Activated T-helper 2 cell treated with anti-CD3 and anti-CD28 coated beads, Interferon-gamma antibody, Interleukin-2, Interleukin-4, amounts not matched to agents 10 μg/mL and 5 μg/mL and 100 μg/mL, durations not matched to agents 14 hours and 24 hours and 36 hours (primary cell): ENCODE measurements around the gene SVIL. TPM values are rescaled to one million over a fixed set of nuclear protein-coding genes. Genes with fewer than 3 reads are reported as not detected.
"Not testable (repeated sequence)": the region's sequence is repeated elsewhere in the genome, so short reads cannot be mapped to it uniquely, and the experiment has no call there.

Experiments
- DNase-seq: peaks from one replicate; pipeline ENCODE4 v3.0.0; 2021; ENCODE audit warnings: low spot score
- H3K27ac Mint-ChIP-seq: one replicate; pipeline ENCODE4 v1.8.0; 2021; ENCODE audit warnings: mixed read lengths
- H3K27me3 Mint-ChIP-seq: one replicate; pipeline ENCODE4 v1.8.0; 2021; ENCODE audit warnings: low read depth, mixed read lengths
- H3K36me3 Mint-ChIP-seq: one replicate; pipeline ENCODE4 v1.8.0; 2021; ENCODE audit warnings: low read depth, mixed read lengths
- H3K4me1 Mint-ChIP-seq: one replicate; pipeline ENCODE4 v1.8.0; 2021; ENCODE audit warnings: low read depth, mixed read lengths
- H3K4me3 Mint-ChIP-seq: one replicate; pipeline ENCODE4 v1.8.0; 2021; ENCODE audit warnings: low read depth, mild to moderate bottlenecking, moderate library complexity, mixed read lengths
- H3K9me3 Mint-ChIP-seq: one replicate; pipeline ENCODE4 v1.8.0; 2021; ENCODE audit warnings: mixed read lengths
- intact Hi-C: fragments of 100-400 bp; cut with micrococcal nuclease; formaldehyde crosslinking; loops from one replicate; pipeline ENCODE4 v1.15.1; 2023
- total RNA-seq: library from RNA; stranded (reverse); gene quantifications from 2 replicates; pipeline ENCODE4 v1.2.3, GENCODE V29; 2022

SVIL gene
- total RNA-seq, 1 donor from 2014 or later = 9.8 TPM

GRCh38 chr10:29502351-29502750 is 132.4 kb downstream of the SVIL start:
- Mint-ChIP-seq H3K36me3 (no peaks in the 10 kb centered on the region), H3K27me3 (no peaks in the 10 kb centered on the region), H3K27ac (no peak overlapping the region), H3K9me3 (no peaks in the 10 kb centered on the region), H3K4me1 (no peaks in the 10 kb centered on the region), H3K4me3 (no peak overlapping the region)
- intact Hi-C loops = no loop called here
- DNase-seq = no peak

GRCh38 chr10:29501692-29502091 is 133.1 kb downstream of the SVIL start:
- intact Hi-C loops = no loop called here

GRCh38 chr10:29499993-29500537 is 134.7 kb downstream of the SVIL start:
- Mint-ChIP-seq H3K27me3 (no peaks in the 10 kb centered on the region), H3K27ac (no peak overlapping the region), H3K4me3 (no peak overlapping the region), H3K36me3 (no peaks in the 10 kb centered on the region), H3K9me3 (no peaks in the 10 kb centered on the region), H3K4me1 (peaks cover 10% of the 10 kb centered on the region)
- DNase-seq = no peak
- intact Hi-C loops = no loop called here

More at GRCh38 chr10:29501692-29502091, 133.1 kb downstream of the SVIL start:
- Mint-ChIP-seq H3K27ac (no peak overlapping the region), H3K4me1 (peaks cover 4% of the 10 kb centered on the region), H3K27me3 (no peaks in the 10 kb centered on the region), H3K4me3 (no peak overlapping the region), H3K36me3 (no peaks in the 10 kb centered on the region), H3K9me3 (no peaks in the 10 kb centered on the region)
- no peak for DNase-seq

GRCh38 chr10:29496341-29497162 is 138.2 kb downstream of the SVIL start:
- peak; percentile 34 for DNase-seq
- intact Hi-C loops = loop anchor here (1.0 to 2.0 kb wide), 4 partner anchors 13 to 119 kb away; no protein-coding TSS in a partner anchor
- Mint-ChIP-seq H3K36me3 (peaks cover 9% of the 10 kb centered on the region), H3K9me3 (no peaks in the 10 kb centered on the region), H3K27me3 (no peaks in the 10 kb centered on the region), H3K4me3 (no peak overlapping the region), H3K27ac (peak overlapping the region; percentile 9), H3K4me1 (peaks cover 13% of the 10 kb centered on the region)

- Mint-ChIP-seq H3K4me3 (no peak overlapping the region), H3K4me1 (peaks cover 16% of the 10 kb centered on the region), H3K27ac (no peak overlapping the region)
Measured at GRCh38 chr10:29495366-29495765, 139.4 kb downstream of the SVIL start.

GRCh38 chr10:29493697-29494096 is 141.1 kb downstream of the SVIL start:
- H3K27ac Mint-ChIP-seq = no peak overlapping the region
- no peaks in the 10 kb centered on the region for H3K9me3 Mint-ChIP-seq
- intact Hi-C loops = no loop called here
- H3K36me3 Mint-ChIP-seq = peaks cover 26% of the 10 kb centered on the region
- no peaks in the 10 kb centered on the region for H3K27me3 Mint-ChIP-seq
- peaks cover 21% of the 10 kb centered on the region for H3K4me1 Mint-ChIP-seq
- no peak overlapping the region for H3K4me3 Mint-ChIP-seq
- no peak for DNase-seq

More at GRCh38 chr10:29495366-29495765, 139.4 kb downstream of the SVIL start:
- no peaks in the 10 kb centered on the region for H3K27me3 Mint-ChIP-seq
- DNase-seq = no peak
- H3K9me3 Mint-ChIP-seq = no peaks in the 10 kb centered on the region
- intact Hi-C loops = no loop called here
- H3K36me3 Mint-ChIP-seq = peaks cover 17% of the 10 kb centered on the region

GRCh38 chr10:29492774-29493173 is 142.0 kb downstream of the SVIL start:
- Mint-ChIP-seq H3K4me3 (no peak overlapping the region), H3K4me1 (peaks cover 31% of the 10 kb centered on the region), H3K27ac (no peak overlapping the region), H3K9me3 (no peaks in the 10 kb centered on the region), H3K36me3 (peaks cover 36% of the 10 kb centered on the region), H3K27me3 (no peaks in the 10 kb centered on the region)
- DNase-seq = no peak
- intact Hi-C loops = no loop called here

GRCh38 chr10:29491918-29492317 is 142.9 kb downstream of the SVIL start:
- Mint-ChIP-seq H3K9me3 (no peaks in the 10 kb centered on the region), H3K4me3 (no peak overlapping the region), H3K27me3 (no peaks in the 10 kb centered on the region), H3K27ac (peak overlapping the region; percentile 17), H3K4me1 (peaks cover 36% of the 10 kb centered on the region), H3K36me3 (peaks cover 43% of the 10 kb centered on the region)
- intact Hi-C loops = no loop called here
- no peak for DNase-seq

GRCh38 chr10:29490781-29491280 is 143.9 kb downstream of the SVIL start:
- H3K4me3 Mint-ChIP-seq, H3K27ac Mint-ChIP-seq, intact Hi-C loops, DNase-seq, H3K27me3 Mint-ChIP-seq, H3K9me3 Mint-ChIP-seq: not testable (repeated sequence)
- H3K36me3 Mint-ChIP-seq = peaks cover 46% of the 10 kb centered on the region
- H3K4me1 Mint-ChIP-seq = peaks cover 39% of the 10 kb centered on the region

GRCh38 chr10:29488471-29488870 is 146.3 kb downstream of the SVIL start:
- H3K27me3 Mint-ChIP-seq, intact Hi-C loops, DNase-seq, H3K4me3 Mint-ChIP-seq, H3K9me3 Mint-ChIP-seq: not testable (repeated sequence)
- Mint-ChIP-seq H3K27ac (peak overlapping the region; percentile 91), H3K4me1 (peaks cover 54% of the 10 kb centered on the region), H3K36me3 (peaks cover 56% of the 10 kb centered on the region)

GRCh38 chr10:29487884-29488266 is 146.9 kb downstream of the SVIL start:
- H3K4me1 Mint-ChIP-seq = peaks cover 59% of the 10 kb centered on the region
- H3K27ac Mint-ChIP-seq = peak overlapping the region; percentile 91
- intact Hi-C loops, H3K4me3 Mint-ChIP-seq, H3K27me3 Mint-ChIP-seq, DNase-seq, H3K9me3 Mint-ChIP-seq: not testable (repeated sequence)
- H3K36me3 Mint-ChIP-seq = peaks cover 53% of the 10 kb centered on the region

GRCh38 chr10:29487032-29487883 is 147.5 kb downstream of the SVIL start:
- H3K9me3 Mint-ChIP-seq, intact Hi-C loops, H3K27me3 Mint-ChIP-seq, DNase-seq: not testable (repeated sequence)
- peaks cover 47% of the 10 kb centered on the region for H3K36me3 Mint-ChIP-seq
- peaks cover 65% of the 10 kb centered on the region for H3K4me1 Mint-ChIP-seq
- peak overlapping the region; percentile 3 for H3K4me3 Mint-ChIP-seq
- peak overlapping the region; percentile 91 for H3K27ac Mint-ChIP-seq
